Measurements from ENCODE around the gene GPR55. TPM values are rescaled to one million over a fixed set of nuclear protein-coding genes. Genes with fewer than 3 reads are reported as not detected.

Gene GPR55
- total RNA-seq, 1 experiment from 2014 or later = not detected

DNA sequence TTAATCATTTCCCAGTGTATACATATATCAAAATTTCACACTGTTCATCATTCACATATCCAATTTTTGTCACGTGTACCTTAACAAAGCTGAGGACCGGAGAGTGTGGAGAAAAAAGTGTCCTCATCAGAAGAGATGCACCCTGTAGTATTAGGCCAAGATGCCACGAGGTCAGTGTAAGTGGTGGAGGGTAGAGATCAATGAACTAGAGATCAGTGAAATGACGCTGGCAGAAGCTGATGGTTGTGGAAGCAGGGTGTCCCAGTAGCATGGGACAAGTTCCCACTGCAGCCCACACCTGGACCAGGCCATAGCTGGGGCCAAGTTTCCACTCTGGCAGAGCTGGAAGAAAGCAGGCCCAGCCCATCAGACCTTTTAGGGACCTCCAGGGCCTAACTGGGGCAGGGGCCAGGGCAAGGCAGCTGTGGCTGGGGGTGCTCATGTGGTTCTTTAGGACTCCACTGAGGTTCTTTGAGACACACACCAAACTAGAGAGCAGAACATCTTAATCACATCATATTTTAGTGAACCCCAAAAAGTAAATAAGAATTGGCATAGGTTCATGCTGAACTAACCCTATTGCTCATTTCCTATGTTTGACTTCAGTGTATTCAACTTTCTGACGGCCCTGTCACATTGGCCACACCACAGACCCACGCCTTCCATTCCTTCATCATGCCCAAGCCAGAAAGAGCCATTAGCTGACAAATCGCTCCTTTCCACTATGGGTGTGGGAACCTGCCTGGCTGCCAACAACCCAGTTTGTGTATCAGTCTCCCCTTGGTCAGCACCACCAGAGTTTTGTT is 21.6 kb upstream of the GPR55 start:
- H3K4me3 Mint-ChIP-seq = no peak overlapping the region
- no peak overlapping the region for H3K27ac Mint-ChIP-seq
- H3K27me3 Mint-ChIP-seq (ENCODE audit: low read depth) = no peaks in the 10 kb centered on the region
- no peak for DNase-seq (ENCODE audit: low spot score)
- H3K4me1 Mint-ChIP-seq = 0 out of 2 replicates have a peak, but pooled peaks cover 3% of the 10 kb centered on the region
- no peaks in the 10 kb centered on the region for H3K9me3 Mint-ChIP-seq
- TF ChIP-seq, protein P1, sequence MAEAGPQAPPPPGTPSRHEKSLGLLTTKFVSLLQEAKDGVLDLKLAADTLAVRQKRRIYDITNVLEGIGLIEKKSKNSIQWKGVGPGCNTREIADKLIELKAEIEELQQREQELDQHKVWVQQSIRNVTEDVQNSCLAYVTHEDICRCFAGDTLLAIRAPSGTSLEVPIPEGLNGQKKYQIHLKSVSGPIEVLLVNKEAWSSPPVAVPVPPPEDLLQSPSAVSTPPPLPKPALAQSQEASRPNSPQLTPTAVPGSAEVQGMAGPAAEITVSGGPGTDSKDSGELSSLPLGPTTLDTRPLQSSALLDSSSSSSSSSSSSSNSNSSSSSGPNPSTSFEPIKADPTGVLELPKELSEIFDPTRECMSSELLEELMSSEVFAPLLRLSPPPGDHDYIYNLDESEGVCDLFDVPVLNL (CRISPR knock-in tag; IDR thresholded peaks at IDR 0.05; ENCODE audit: borderline replicate concordance, low read depth) = no peak
- TF ChIP-seq MYBL2 (CRISPR knock-in tag; IDR thresholded peaks at IDR 0.05) (no peak), STAT6 (CRISPR knock-in tag; conservative IDR thresholded peaks at IDR 0.05; ENCODE audit: low read depth) (no peak), AFF4 (CRISPR knock-in tag; IDR thresholded peaks at IDR 0.05; ENCODE audit: borderline replicate concordance) (no peak), GABPB1 (CRISPR knock-in tag; IDR thresholded peaks at IDR 0.05) (no peak), JAZF1 (CRISPR knock-in tag; IDR thresholded peaks at IDR 0.05) (no peak), ZNF425 (CRISPR knock-in tag; conservative IDR thresholded peaks at IDR 0.05) (no peak), NFYB (CRISPR knock-in tag; conservative IDR thresholded peaks at IDR 0.05; ENCODE audit: low read depth) (no peak), ZNF138 (CRISPR knock-in tag; conservative IDR thresholded peaks at IDR 0.05) (no peak), SOX15 (CRISPR knock-in tag; IDR thresholded peaks at IDR 0.05) (no peak), FOXJ3 (CRISPR knock-in tag; IDR thresholded peaks at IDR 0.05; ENCODE audit: borderline replicate concordance) (no peak), ZNF219 (CRISPR knock-in tag; IDR thresholded peaks at IDR 0.05; ENCODE audit: borderline replicate concordance) (no peak), CBFB (CRISPR knock-in tag; IDR thresholded peaks at IDR 0.05; ENCODE audit: low read depth) (no peak)
- ATAC-seq = no peak
- no peaks in the 10 kb centered on the region for H3K36me3 Mint-ChIP-seq
- ChIA-PET CTCF (interaction anchor here (1.2 to 5.4 kb wide), 3 partner anchors 22 to 99 kb away, joined by 3 to 21 read pairs (median 4); partner anchors contain the start of gene GPR55), POLR2A (interaction anchor here (0.7 kb wide), 1 partner anchor 12 kb away, joined by 5 read pairs; no protein-coding TSS in a partner anchor)

Measured in WTC11 (cell line).